Glomerular endothelial cell (primary cell): ENCODE results near the gene FOXA3. TPM values are rescaled to one million over a fixed set of nuclear protein-coding genes. Genes with fewer than 3 reads are reported as not detected.

Source experiments
- DNase-seq: peaks from one replicate; pipeline ENCODE4 v3.0.0-alpha.2; 2011; ENCODE audit warnings: low read depth, low spot score; ENCODE audit errors: extremely low read depth
- total RNA-seq: library from RNA; depleted of rRNA; stranded (reverse); fragments of >200 nt; gene quantifications from 2 replicates; pipeline ENCODE4 v1.2.3, GENCODE V29; 2015

Gene FOXA3
- not detected in 2 replicates for total RNA-seq

- no peak for DNase-seq
Measured at GRCh38 chr19:45863840-45864628, at the start of gene FOXA3. Gene FOXA3, plus strand, starts transcription at chr19:45864326. Its CDS starts 131 bp downstream, at chr19:45864457.

GRCh38 chr19:45814851-45815480 lies 49.2 kb upstream of the FOXA3 start, which contains the start of gene RSPH6A:
Gene RSPH6A, minus strand, starts transcription at chr19:45815308. Its CDS starts 132 bp downstream, at chr19:45815176.
- DNase-seq: no peak

GRCh38 chr19:45815481-45816216 lies 48.5 kb upstream of the FOXA3 start:
- DNase-seq: no peak

GRCh38 chr19:45816236-45817009 lies 47.7 kb upstream of the FOXA3 start:
- DNase-seq: no peak

GRCh38 chr19:45817010-45817724 lies 47.0 kb upstream of the FOXA3 start:
- peak; percentile 73 for DNase-seq

- no peak for DNase-seq
Measured at GRCh38 chr19:45817725-45818301, 46.3 kb upstream of the FOXA3 start.

GRCh38 chr19:45819769-45820168 lies 44.4 kb upstream of the FOXA3 start:
- no peak for DNase-seq

- no peak for DNase-seq
Measured at GRCh38 chr19:45820413-45821102, 43.6 kb upstream of the FOXA3 start.

GRCh38 chr19:45821103-45821521 lies 43.0 kb upstream of the FOXA3 start:
- no peak for DNase-seq

GRCh38 chr19:45821570-45821969 lies 42.6 kb upstream of the FOXA3 start:
- no peak for DNase-seq

GRCh38 chr19:45822716-45823115 lies 41.4 kb upstream of the FOXA3 start:
- DNase-seq: no peak

GRCh38 chr19:45823182-45823581 lies 40.9 kb upstream of the FOXA3 start:
- DNase-seq: no peak

- no peak for DNase-seq
Measured at GRCh38 chr19:45824041-45824471, 40.1 kb upstream of the FOXA3 start.

GRCh38 chr19:45824531-45825262 lies 39.4 kb upstream of the FOXA3 start:
- no peak for DNase-seq

GRCh38 chr19:45825263-45825605 lies 38.9 kb upstream of the FOXA3 start:
- DNase-seq: no peak

GRCh38 chr19:45825917-45826893 lies 37.9 kb upstream of the FOXA3 start:
- no peak for DNase-seq

- DNase-seq: no peak
Measured at GRCh38 chr19:45826934-45827333, 37.2 kb upstream of the FOXA3 start.
